ENCODE data around the gene AKR1C2. TPM values are rescaled to one million over a fixed set of nuclear protein-coding genes. Genes with fewer than 3 reads are reported as not detected.
"Not testable (repeated sequence)": the region's sequence is repeated elsewhere in the genome, so short reads cannot be mapped to it uniquely, and the experiment has no call there.

The AKR1C2 gene
- total RNA-seq, 4 donors from 2014 or later = 51.7 to 269 (median 192) TPM

DNA sequence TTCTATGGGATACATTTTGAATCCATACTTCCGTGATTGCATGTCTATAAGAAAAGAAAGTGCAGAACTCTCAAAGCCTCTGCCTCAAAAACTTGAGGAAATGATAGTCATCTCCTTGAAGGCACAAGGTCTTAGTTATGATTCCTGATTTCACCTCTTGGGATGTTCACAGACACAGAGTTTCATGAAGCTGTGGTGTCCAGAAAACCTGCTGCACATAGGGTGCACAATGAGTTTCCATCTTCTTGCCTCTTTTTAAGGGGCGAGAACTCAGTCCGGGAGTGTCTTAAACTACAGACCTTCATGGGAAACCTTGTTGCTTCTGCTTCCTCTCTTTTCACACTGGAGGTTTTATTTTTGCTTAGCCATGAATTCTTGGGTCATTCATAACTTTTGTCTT, 36.5 kb downstream of the AKR1C2 start:
- not testable (repeated sequence) for ATAC-seq (ENCODE audit: low FRiP score); DNase-seq (ENCODE audit: low spot score)

DNA sequence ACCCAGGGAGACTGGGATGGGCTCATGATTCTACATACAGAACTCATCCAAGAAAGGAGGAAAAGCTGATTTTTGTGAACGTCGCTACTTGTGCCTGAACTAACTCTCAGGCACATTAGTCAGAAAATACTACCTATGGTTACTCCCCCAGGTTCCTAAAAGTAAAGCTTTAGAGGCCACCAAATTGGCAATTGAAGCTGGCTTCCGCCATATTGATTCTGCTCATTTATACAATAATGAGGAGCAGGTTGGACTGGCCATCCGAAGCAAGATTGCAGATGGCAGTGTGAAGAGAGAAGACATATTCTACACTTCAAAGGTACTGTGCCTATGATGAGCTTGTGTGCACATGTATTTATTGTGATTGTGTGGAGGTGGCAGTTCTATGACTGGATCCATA, 37.9 kb downstream of the AKR1C2 start:
- ATAC-seq (ENCODE audit: low FRiP score); DNase-seq (ENCODE audit: low spot score): not testable (repeated sequence)

- ATAC-seq (ENCODE audit: low FRiP score); DNase-seq (ENCODE audit: low spot score): not testable (repeated sequence)
Measured at GRCh38 chr10:4963815-4964154, 39.9 kb downstream of the AKR1C2 start.

DNA sequence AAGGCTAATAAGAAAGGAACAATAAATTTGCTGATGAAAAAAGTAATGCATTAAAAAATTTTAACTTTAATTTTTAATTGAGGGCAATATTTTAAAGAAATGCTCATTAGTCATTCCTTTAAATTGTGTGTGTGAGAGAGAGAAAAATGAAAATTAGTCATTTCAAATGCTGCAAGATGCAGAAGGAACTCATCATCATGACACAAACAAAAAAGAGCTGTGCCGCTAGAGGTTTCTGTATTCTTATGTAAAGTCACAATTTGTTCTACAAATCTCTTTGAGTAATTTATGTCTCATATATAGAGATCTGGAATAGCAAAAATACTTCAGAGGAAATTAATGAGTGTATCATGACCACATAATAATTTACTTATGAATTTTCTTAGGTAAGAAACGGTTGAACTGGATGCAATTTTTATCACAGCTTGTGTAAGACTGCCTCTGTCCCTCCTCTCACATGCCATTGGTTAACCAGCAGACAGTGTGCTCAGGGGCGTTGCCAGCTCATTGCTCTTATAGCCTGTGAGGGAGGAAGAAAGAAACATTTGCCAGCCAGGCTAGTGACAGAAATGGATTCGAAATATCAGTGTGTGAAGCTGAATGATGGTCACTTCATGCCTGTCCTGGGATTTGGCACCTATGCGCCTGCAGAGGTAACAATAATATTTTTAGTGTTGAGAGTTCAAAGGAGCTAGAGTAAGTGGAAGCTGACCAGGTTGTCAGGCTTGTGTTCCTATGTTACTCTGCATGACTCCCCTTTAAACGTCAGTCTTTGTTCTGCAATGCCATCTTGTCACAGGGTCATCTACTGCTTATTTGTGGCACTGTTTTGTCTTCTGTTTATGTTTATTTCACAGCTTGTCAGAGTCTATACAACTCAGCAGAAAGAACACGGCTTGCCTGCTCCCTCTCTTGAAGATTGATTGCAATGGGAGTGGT, 40.5 kb downstream of the AKR1C2 start, which contains the start of gene AKR1C1:
Gene AKR1C1 (plus strand): TSS at position 540 of the 939 bp plus-strand sequence. CDS start 30 bp downstream, at position 570.
- ATAC-seq (ENCODE audit: low FRiP score) = peak; percentile 96
- not testable (repeated sequence) for DNase-seq (ENCODE audit: low spot score)

GRCh38 chr10:4962308-4962707, 41.3 kb downstream of the AKR1C2 start:
- DNase-seq (ENCODE audit: low spot score); ATAC-seq (ENCODE audit: low FRiP score): not testable (repeated sequence)

DNA sequence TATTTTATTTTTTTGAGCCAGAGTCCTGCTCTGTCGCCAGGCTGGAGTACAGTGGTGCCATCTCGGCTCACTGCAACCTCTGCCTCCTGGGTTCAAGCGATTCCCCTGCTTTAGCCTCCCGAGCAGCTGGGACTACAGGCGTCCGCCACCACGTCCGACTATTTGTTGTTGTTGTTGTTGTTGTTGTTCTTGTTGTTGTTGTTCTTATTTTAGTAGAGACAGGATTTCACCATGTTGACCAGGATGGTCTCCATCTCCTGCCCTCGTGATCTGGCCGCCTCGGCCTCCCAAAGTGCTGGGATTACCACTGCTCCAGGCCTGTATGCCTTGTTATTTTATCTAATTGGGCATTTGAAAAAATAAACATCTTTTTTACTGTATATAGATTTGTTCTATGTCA, 42.1 kb downstream of the AKR1C2 start:
- not testable (repeated sequence) for DNase-seq (ENCODE audit: low spot score); ATAC-seq (ENCODE audit: low FRiP score)

- DNase-seq (ENCODE audit: low spot score); ATAC-seq (ENCODE audit: low FRiP score): not testable (repeated sequence)
Measured at GRCh38 chr10:4956955-4957645, 46.6 kb downstream of the AKR1C2 start.

GRCh38 chr10:4956088-4956487, 47.6 kb downstream of the AKR1C2 start:
- not testable (repeated sequence) for ATAC-seq (ENCODE audit: low FRiP score); DNase-seq (ENCODE audit: low spot score)

GRCh38 chr10:4953405-4953804, 50.3 kb downstream of the AKR1C2 start:
- ATAC-seq (ENCODE audit: low FRiP score) (no peak), DNase-seq (ENCODE audit: low spot score) (no peak)
- TF ChIP-seq, protein P1, sequence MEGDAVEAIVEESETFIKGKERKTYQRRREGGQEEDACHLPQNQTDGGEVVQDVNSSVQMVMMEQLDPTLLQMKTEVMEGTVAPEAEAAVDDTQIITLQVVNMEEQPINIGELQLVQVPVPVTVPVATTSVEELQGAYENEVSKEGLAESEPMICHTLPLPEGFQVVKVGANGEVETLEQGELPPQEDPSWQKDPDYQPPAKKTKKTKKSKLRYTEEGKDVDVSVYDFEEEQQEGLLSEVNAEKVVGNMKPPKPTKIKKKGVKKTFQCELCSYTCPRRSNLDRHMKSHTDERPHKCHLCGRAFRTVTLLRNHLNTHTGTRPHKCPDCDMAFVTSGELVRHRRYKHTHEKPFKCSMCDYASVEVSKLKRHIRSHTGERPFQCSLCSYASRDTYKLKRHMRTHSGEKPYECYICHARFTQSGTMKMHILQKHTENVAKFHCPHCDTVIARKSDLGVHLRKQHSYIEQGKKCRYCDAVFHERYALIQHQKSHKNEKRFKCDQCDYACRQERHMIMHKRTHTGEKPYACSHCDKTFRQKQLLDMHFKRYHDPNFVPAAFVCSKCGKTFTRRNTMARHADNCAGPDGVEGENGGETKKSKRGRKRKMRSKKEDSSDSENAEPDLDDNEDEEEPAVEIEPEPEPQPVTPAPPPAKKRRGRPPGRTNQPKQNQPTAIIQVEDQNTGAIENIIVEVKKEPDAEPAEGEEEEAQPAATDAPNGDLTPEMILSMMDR (IDR thresholded peaks at IDR 0.05) = no peak

DNA sequence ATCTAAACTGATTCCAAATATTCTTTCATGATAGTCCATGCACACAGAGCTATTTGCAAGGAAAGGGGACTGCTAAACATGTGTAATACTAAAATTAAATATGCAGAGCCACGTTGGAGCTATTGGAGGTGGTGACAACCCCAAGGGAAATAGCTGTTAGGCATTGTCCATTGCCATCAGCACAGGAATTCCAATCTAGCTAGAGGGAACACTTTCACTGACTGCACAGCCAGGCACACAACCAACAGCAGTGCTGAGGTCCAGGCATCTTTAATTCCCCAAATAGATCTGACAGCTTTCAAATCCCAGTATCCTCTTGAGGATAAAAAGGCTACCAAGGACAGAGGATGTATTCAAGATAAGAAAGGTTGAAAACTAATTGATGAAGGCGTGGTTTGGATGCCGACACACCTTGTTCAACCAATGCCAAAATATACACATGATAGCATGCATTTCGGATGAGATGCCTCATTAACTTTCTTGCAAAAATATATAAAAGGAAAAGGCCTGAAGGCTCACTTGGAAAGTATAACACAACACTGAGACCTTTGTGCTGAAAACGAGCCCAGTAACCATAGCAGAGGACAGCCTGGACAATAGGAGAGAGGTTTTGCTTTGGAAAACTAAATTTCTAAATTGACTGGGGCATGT, 52.0 kb downstream of the AKR1C2 start:
- not testable (repeated sequence) for ATAC-seq (ENCODE audit: low FRiP score); DNase-seq (ENCODE audit: low spot score)

GRCh38 chr10:4947635-4948596, 55.7 kb downstream of the AKR1C2 start:
- TF ChIP-seq, protein P1 (IDR thresholded peaks at IDR 0.05) = no peak
- no peak for DNase-seq (ENCODE audit: low spot score)
- peak; percentile 98 for ATAC-seq (ENCODE audit: low FRiP score)

All from omental fat pad (tissue), 4 donors.